Stimulated activated CD8-positive, alpha-beta memory T cell treated with anti-CD3 and anti-CD28 coated beads, Interleukin-15, amount 100 ng/mL, for 24 hours (primary cell): Measurements from ENCODE around the gene FAM187B.
A peak's percentile ranks its signal among the peaks of the same experiment; 100 is the strongest.
"Not testable (repeated sequence)": the region's sequence is repeated elsewhere in the genome, so short reads cannot be mapped to it uniquely, and the experiment has no call there.

Source experiments
- DNase-seq: peaks from one replicate; pipeline ENCODE4 v3.0.0-alpha.2; 2020; ENCODE audit warnings: low read depth

The FAM187B gene

DNA sequence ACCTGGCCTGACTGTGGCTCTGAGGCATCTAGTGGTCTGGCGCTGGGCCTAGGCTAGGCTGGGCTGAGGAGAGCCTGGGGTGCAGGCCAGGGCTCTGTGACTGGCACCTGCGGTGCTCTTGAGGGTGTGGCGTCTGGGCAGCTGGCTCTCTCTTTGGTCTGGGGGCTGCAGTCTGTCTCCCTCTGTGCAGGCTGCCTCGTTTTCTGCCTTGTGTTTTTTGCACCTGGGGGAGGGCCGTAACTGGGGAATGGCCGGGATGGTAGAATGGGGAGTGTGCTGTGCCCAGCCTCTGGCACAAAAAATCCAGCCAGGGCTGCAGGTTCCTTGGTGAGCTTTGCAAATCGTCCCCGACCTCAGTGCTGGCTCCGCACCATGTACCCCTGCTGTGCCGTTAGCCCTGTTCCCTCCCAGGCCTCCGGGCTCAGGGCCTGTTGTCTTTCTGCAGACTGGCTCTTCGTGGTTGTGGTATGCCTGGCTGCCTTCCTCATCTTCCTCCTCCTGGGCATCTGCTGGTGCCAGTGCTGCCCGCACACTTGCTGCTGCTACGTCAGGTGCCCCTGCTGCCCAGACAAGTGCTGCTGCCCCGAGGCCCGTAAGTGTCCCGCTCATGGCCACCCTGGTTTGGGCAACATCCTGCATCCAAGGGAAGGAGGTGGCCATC is 33.7 kb upstream of the FAM187B start:
- no peak for DNase-seq

DNA sequence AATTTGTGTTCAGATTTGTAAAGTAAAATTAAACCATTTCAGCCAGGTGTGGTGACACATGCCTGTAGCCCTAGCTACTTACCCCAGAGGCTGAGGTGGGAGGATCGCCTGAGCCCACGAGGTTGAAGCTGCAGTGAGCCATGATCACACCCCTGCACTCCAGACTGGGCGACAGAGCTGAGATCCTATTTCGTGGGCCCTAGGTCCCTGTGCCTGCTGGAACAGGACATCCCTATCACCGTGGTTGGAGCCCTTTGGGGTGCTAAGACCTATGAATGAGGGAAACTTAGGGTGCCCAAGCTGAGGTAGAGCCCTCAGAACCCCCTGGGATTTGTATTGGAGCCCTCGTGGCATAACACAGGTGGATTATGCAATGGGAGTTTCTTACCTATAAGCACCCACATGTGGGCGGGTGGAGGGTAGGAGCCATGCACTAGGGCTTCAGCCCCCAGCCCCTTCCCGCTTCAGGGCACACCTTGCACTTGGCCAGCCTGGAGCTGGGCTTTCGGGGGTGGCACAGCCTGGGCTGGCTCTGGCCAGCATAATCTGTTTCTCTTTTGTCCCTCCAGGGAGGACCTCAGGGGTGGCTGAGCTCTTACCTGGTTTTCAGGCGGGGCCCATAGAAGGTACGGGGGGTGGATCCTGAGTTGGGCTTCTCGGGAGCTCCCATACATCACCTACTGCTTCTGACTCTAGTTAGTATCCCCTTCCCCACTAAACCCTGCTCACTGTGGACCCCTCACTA is 33.0 kb upstream of the FAM187B start:
- DNase-seq: no peak

DNA sequence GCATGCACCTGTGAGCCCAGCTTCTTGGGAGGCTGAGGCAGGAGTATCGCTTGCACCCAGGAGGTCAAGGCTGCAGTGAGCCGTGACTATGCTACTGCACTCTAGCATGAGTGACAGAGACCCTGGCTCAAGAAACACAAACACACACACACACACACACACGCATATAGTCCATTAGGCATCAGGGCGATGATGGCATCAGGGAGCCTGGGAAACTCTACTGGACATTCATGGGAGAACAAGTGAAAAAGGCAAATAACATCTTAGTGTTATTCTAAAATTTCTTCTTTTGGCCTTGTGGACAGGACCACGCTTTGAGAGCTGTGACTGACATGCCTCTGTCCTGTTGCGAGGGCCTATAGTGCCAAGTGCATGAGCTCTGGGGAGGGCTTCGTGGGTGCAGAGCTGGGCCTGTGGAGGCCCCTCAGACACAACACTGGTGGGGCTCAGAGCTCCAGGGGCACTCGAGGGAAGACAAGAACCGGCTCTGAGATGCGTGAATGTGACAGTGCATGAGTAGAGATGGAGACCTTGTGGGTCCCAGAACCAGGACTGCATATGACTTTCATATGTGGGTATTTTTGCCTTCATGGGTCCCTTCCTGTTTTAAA is 32.3 kb upstream of the FAM187B start:
- DNase-seq: no peak

DNA sequence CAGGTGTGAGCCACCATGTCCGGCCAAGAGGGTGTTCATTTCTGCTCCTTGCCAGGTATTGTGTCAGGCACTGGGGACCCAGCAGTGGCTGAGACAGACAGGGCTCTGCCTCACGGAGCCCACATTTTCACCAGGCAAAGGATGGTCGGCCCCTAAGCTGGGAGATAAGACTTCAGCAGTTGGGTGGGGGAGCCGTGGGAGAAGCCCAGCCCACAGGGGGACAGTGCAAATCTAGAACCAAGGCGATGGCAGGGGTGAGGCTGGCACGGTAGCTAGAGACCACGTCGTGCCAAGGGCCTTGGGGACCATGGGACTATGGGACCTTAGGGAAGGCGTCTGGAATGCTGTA is 28.5 kb upstream of the FAM187B start:
- no peak for DNase-seq

DNA sequence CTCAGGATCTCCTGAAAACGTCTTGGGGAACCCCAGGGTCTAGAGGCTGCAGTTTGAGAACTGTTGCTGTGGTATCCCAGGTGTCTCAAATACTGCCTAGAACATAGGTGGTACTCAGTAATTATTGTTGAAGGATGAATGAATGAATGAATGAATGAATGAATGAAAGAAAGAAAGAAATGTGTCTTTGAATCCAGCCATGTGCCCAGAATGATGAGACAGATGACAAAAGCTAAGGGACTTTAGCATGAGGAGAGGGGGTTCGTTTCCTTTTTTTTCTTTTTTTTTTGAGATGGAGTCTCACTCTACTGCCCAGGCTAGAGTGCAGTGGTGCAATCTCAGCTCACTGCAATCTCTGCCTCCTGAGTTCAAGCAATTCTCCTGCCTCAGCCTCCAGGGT is 28.0 kb upstream of the FAM187B start:
- DNase-seq: no peak

DNA sequence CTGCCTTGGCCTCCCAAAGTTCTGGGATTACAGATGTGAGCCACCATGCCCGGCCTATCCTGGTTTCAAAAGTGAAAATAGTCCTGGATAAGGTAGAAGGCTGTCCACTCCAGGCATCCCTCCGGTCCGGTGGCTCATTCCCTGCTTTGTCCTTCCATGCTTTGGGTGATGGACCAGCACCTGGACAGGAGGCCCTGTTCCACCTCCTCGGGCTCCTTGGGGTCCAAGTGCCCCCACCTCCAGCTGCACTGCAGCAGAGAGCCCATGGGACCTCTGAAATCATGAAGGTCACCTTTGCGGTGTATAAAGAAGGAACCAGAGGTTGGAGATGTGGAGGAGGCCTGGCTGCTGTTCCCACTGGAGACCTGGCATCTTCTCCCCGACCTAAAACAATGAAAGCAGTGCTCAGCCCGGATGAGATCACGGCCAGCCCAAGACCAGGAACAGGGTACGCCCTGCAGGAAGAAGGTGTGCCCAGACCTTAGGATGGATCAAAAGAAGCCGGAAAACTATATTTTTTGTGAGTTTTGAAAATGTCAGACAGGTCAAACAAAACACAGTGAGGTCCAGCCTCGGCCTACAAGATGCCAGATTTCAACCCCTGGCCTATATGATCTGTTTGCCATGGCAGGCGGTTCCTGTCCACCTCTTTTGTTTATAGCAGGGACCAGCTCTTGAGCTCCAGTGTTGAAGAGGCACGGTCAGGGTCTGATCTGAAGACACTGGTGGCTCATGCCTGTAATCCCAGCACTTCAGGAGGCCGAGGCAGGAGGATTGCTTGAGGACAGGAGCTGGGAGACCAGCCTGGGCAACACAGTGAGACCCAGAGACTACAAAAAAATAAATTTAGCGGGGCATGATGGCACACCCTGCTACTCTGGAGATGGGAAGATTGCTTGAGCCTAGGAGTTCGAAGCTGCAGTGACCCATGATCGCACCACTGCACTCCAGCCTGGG is 26.1 kb upstream of the FAM187B start:
- no peak for DNase-seq

DNA sequence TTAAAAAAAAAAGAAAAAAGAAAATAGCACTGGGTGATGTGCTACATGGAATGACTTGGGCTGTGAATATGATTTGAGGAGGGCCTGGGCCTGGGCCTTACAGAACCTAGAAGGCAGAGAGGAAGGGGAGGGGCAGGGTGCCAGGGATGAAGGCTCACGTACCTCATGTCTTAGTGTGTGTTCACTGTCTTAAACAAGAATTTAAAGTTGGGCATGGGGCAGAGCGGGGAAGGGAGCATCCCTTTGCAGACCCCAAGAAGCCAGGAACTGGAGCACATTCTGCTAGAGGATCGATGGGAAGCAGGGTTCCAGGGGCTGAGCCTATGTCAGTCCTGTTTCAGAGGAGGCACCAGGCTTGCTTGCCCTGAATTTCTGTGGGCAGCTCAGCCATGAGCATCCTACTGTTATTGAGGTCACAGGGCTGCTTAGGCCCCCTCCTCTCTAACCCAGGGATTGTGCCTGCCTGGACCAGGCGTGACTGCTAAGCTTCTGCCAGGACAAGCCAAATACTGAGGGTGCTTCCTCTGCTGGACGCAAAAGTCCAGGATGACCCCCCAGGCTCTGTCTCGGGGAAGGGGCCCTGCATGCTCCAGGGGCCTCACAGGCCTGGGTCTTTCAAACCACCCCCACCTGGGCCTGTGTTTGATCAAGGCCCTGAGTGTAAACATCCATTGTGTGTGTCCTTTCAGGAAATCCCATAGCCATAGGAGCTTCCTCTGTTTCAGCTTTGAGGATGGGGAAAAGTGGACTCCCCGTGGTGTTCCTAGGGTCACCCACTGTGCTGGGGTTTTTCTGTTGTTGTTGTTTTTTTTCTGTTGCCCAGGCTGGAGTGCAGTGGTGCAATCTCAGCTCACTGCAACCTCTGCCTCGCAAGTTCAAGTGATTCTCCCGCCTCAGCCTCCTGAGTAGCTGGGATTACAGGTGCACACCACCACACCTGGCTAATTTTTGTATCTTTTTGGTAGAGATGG is 25.1 kb upstream of the FAM187B start:
- DNase-seq: no peak

DNA sequence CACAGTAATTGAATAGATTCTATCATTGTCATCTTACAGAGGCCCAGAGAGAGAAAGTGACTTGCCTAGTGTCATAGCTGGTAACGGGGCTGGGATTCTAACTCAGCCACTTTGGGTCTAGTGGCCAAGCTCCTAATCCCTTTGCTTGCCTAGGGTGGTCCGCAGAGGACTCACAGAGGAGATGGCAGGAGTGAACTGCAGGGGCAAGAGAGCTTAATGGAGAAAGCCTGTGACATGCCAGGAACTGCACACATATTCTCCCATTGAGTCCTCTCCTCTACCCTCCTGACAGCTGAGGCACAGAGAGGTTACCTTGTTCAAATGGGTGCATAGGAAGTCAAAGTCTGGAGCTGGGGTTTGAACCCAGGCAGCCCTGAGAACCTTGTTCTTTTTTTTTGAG is 22.9 kb upstream of the FAM187B start:
- DNase-seq: no peak

DNA sequence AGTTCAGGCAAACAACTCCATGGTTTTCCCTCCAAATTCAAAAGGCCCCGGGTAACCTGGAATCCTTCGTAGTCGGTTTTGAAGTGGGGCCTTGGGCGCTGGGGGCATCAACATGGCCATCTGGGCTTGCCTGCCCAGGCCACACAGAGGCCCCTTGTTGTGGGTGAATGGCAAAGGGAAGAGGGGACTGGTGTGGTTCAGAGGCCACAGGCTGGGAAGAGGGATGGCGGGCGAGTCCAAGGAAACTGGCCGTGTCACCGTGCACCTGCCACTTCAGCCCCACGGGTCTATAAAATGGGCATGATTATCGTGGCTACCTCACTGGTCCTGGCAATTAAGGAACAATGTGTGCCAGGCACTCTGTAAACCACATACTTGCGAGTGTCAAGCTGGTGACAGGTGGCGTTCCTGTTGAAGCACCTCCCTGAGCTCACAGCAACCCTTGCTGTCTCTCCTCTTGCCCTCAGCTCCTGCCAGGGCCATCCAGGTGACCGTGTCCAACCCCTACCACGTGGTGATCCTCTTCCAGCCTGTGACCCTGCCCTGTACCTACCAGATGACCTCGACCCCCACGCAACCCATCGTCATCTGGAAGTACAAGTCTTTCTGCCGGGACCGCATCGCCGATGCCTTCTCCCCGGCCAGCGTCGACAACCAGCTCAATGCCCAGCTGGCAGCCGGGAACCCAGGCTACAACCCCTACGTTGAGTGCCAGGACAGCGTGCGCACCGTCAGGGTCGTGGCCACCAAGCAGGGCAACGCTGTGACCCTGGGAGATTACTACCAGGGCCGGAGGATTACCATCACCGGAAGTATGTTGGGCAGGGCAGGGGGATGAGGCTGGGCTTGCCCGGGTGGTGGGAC is 21.5 kb upstream of the FAM187B start:
- no peak for DNase-seq

DNA sequence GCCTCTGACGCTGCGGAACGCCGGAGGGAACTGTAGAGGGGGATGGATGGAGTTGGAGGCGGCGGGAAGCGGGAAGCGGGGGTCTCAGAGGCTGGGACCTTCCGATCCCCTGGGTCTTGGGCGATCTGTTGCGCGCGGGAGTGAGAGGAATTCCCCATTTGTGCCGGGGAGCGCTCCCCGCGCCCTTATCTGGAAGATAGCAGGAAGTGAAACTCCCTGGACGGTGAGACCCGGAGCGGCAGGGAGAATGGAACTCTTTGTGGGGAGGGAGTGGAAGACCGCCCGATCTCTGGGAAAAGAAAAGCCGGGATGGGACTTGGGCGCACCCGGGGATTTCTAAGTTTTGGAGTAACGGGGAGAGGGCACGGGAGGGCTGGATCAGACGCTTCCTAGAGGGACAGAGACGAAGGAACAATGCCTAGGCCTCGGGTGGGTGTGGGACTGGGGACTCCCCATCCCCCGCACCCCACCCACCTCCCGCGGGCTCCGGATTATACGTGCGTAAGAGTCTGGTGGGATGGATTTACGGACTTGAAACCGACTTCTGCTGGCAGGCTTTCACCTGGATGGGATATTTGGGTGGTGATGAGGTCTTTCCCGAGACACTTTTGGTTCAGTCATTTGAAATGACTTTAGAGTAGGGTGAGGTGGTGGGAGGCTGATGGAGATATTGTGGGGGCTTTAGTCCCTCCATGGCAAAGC is 20.8 kb upstream of the FAM187B start:
- no peak for DNase-seq

DNA sequence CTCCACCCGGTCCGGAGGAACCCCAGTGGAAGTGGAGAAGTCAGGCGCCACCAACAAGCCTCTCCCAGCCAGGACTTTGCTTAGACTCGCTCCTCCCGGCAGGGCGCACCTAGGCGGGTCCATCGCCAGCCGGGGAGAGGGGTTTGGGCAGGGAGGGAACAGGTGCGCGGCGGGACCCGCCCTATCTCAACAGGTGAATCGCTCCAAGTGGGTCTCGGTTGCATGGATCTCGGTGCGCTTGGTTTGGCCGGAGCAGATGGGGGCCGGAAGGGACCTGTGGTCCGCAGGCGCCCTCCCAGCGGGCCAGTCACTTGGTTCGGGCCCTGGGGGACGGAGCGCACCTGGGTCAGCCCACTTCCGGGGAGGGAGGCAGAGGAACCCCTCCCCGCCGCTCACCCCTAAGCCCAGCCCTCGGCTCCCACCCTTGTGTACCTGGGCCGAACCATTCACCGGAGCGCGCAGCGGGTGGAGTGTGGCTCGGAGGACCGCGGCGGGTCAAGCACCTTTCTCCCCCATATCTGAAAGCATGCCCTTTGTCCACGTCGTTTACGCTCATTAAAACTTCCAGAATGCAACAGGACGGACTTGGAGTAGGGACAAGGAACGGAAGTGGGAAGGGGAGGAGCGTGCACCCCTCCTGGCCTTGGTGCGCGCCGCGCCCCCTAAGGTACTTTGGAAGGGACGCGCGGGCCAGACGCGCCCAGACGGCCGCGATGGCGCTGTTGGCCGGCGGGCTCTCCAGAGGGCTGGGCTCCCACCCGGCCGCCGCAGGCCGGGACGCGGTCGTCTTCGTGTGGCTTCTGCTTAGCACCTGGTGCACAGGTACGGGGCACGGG is 20.0 kb upstream of the FAM187B start, which contains the start of gene LSR:
Gene LSR, plus strand, starts transcription at position 693 of the 836 bp plus-strand sequence. Its CDS starts 21 bp downstream, at position 714.
- peak; percentile 26 for DNase-seq

DNA sequence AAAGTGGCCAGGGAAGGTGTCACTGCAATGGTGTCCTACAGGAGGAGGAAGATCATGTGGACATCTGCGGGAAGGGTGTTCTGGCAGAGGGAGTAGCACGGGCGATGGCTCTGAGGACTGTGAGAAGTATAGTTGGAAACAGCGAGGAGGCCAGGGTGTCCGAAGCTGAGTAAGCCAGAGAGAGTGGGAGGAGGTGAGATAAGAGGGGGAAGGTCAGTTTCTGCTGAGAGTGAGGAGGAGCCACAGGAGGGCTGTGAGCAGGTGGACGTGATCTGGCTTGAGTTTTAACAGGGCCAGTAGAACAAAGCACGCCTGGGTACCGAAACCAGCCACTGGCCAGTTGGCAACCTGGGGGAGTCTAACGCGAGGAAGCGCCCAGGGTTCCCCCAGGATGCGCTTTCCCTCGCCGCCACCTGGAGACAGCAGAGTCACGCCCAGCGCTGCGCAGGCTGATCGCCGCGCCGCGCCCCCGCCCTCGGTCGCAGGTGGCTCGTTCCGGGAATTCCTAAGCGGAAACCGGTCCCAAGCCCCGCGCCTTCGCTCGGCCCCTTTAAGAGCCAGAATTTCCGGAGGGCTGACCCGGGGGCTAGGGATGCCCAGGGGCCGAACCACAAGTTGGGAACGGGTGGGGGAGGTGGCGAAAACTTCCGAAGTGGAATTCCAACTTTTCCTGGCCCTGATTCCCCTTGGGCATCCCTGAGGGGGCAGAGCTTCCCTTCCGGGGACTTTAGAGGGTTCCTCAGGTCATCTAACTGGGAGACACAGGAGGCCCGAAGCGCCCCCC is 19.2 kb upstream of the FAM187B start:
- no peak for DNase-seq

DNA sequence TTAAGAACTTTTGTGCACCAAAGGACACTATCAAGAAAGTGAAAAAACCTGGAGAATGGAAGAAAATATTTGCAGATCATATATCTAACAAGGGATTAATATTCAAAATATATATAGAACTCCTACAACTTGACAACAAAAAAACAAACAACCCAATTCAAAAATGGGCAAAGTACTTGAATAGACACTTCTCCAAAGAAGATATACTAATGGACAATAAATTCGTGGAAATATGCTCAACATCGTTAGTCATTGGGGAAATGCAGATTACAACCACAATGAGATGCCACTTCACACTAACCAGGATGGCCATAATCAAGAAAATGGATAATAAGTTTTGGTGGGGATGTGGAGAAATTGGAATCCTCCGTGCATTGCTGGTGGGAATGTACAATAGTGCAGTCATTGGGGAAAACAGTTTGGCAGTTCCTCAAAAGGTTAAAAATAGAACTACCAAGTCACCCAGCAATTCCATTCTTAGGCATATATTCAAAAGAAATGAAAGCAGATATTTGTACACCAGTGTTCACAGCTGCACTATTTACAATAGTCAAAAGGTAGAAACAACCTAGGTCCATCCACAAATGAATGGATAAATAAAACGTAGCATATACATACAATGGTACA is 18.0 kb upstream of the FAM187B start:
- DNase-seq: no peak

DNA sequence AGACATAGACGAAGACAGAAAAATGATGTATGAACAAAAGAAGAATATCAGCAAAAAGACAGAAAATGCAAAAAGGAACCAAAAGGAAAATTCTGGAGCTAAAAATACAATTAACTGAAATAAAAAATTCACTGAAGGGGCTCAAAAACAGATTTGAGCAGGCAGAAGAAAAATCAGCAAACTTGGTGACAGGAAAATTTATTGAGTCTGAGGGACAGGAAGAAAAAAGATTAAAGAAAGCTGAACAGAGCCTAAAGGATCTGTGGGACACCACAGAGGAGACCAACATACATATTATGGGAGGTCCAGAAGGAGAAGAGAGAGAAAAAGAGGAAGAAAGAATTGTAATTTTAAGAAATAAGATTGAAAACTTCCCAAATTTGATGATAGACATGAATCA is 12.9 kb upstream of the FAM187B start:
- no peak for DNase-seq

DNA sequence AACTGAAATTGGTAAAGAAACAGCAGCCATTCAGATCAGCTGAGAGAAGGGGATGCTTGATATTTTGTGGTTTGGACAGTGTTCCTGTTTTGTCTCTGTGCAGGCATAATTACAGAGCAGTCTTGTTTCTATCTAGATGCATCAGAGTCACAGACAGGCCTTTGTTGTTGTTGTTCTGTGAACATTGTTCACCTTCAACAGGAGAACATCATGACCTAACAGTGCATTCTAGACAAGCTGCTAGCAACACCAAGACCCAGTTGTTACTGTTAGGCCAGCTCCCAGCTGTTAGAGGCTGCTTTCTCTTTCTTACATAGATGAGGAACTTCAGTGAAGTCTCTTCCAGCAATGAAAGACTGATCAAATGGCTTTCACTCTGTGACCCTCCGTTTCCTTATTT is 11.8 kb upstream of the FAM187B start:
- DNase-seq: no peak

DNA sequence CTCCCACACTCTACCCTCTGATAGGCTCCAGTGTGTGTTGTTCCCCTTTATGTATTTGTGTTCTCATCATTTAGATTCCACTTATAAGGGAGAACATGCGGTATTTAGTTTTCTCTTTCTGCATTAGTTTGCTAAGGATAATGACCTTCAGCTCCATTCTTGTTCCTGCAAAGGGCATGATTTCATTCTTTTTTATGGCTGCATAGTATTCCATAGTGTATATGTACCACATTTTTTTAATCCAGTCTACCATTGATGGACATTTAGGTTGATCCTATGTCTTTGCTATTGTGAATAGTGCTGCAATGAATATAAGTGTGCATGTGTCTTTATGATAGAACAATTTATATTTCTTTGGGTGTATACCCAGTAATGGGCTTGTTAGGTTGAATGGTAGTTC is 11.1 kb upstream of the FAM187B start:
- DNase-seq: not testable (repeated sequence)
